WTC11 (cell line): ENCODE measurements around the gene RXRA. TPM values are rescaled to one million over a fixed set of nuclear protein-coding genes. Genes with fewer than 3 reads are reported as not detected.

Experiments used
- ATAC-seq: fragments of 200-7000 bp; cut with Tn5 transposase; 2 replicates; pipeline ENCODE4 v1.10.0; 2021; ENCODE audit warnings: mild to moderate bottlenecking, moderate library complexity
- CTCF ChIA-PET: fragments of 300-600 bp; sonication (Branson Sonifier 250); formaldehyde crosslinking; loops from one replicate; lab custom pipeline; 2021; ENCODE audit warnings: antibody characterized with exemption; lab: Charles Lee
- POLR2A ChIA-PET: fragments of 350-600 bp; sonication (Branson Sonifier 250); formaldehyde crosslinking; loops from one replicate; lab custom pipeline; 2021; ENCODE audit warnings: antibody characterized with exemption; lab: Charles Lee
- DNase-seq: peaks from one replicate; pipeline ENCODE4 v3.0.0; 2021; ENCODE audit warnings: low spot score
- H3K27ac Mint-ChIP-seq: 2 replicates; pipeline ENCODE4 v1.8.0; 2021; ENCODE audit warnings: mixed read lengths
- H3K27me3 Mint-ChIP-seq: 2 replicates; pipeline ENCODE4 v1.8.0; 2021; ENCODE audit warnings: low read depth, mild to moderate bottlenecking, moderate library complexity, mixed read lengths
- H3K36me3 Mint-ChIP-seq: 2 replicates; pipeline ENCODE4 v1.8.0; 2021; ENCODE audit warnings: mixed read lengths
- H3K4me1 Mint-ChIP-seq: 2 replicates; pipeline ENCODE4 v1.8.0; 2022; ENCODE audit warnings: mixed read lengths
- H3K4me3 Mint-ChIP-seq: 2 replicates; pipeline ENCODE4 v1.8.0; 2021; ENCODE audit warnings: mild to moderate bottlenecking, moderate library complexity, mixed read lengths
- H3K9me3 Mint-ChIP-seq: 2 replicates; pipeline ENCODE4 v1.8.0; 2021; ENCODE audit warnings: mixed read lengths
- ATF3 ChIP-seq: sonication (generic); formaldehyde crosslinking; conservative IDR thresholded peaks from 2 replicates; pipeline ENCODE4 v1.8.1; 2022; ENCODE audit warnings: mild to moderate bottlenecking, missing genetic modification reagents
- CBFB ChIP-seq: sonication (generic); formaldehyde crosslinking; IDR thresholded peaks from 2 replicates; pipeline ENCODE4 v1.8.1; 2022; ENCODE audit warnings: mild to moderate bottlenecking, low read depth, missing genetic modification reagents
- ELF4 ChIP-seq: sonication (generic); formaldehyde crosslinking; IDR thresholded peaks from 2 replicates; pipeline ENCODE4 v1.8.1; 2022; ENCODE audit warnings: low read depth, mild to moderate bottlenecking, moderate library complexity, missing genetic modification reagents
- GTF2I ChIP-seq: fragments of 250-450 bp; sonication (Bioruptor Pico); conservative IDR thresholded peaks from 2 replicates; pipeline ENCODE4 v1.4.0; 2021; ENCODE audit warnings: mild to moderate bottlenecking
- HMGA2 ChIP-seq: fragments of 250-450 bp; sonication (Bioruptor Pico); IDR thresholded peaks from 2 replicates; pipeline ENCODE4 v1.4.0; 2021; ENCODE audit warnings: mild to moderate bottlenecking, moderate library complexity
- HMGXB4 ChIP-seq: sonication (generic); formaldehyde crosslinking; IDR thresholded peaks from 2 replicates; pipeline ENCODE4 v1.8.1; 2023; ENCODE audit warnings: mild to moderate bottlenecking, moderate library complexity, missing genetic modification reagents
- NR3C1 ChIP-seq: sonication (generic); formaldehyde crosslinking; conservative IDR thresholded peaks from 2 replicates; pipeline ENCODE4 v1.8.1; 2023; ENCODE audit warnings: low read depth, mild to moderate bottlenecking, missing genetic modification reagents
- PRDM15 ChIP-seq: sonication (generic); formaldehyde crosslinking; IDR thresholded peaks from 2 replicates; pipeline ENCODE4 v1.8.0; 2022; ENCODE audit warnings: missing genetic modification reagents
- PRRX2 ChIP-seq: fragments of 250-450 bp; sonication (Bioruptor Pico); IDR thresholded peaks from 2 replicates; pipeline ENCODE4 v1.8.0; 2021; ENCODE audit warnings: mild to moderate bottlenecking
- USF1 ChIP-seq: sonication (generic); formaldehyde crosslinking; IDR thresholded peaks from 2 replicates; pipeline ENCODE4 v1.8.0; 2022; ENCODE audit warnings: mild to moderate bottlenecking, missing genetic modification reagents
- ZBTB43 ChIP-seq: sonication (generic); formaldehyde crosslinking; IDR thresholded peaks from 2 replicates; pipeline ENCODE4 v1.8.1; 2023; ENCODE audit warnings: mild to moderate bottlenecking, missing genetic modification reagents
- ZNF219 ChIP-seq: sonication (generic); formaldehyde crosslinking; IDR thresholded peaks from 2 replicates; pipeline ENCODE4 v1.8.0; 2023; ENCODE audit warnings: missing genetic modification reagents, mild to moderate bottlenecking, borderline replicate concordance
- ZNF532 ChIP-seq: fragments of 250-450 bp; sonication (Bioruptor Pico); IDR thresholded peaks from 2 replicates; pipeline ENCODE4 v1.9.0; 2021; ENCODE audit warnings: mild to moderate bottlenecking, borderline replicate concordance
- ZNF671 ChIP-seq: fragments of 250-450 bp; sonication (Bioruptor Pico); IDR thresholded peaks from 2 replicates; pipeline ENCODE4 v1.8.0; 2021; ENCODE audit warnings: mild to moderate bottlenecking
- total RNA-seq: library from RNA; stranded (reverse); gene quantifications from 3 replicates; pipeline ENCODE4 v1.2.3, GENCODE V29; 2021

Gene RXRA
- total RNA-seq, 1 experiment from 2014 or later = 27.5 TPM

GRCh38 chr9:134390537-134390936, 64.3 kb downstream of the RXRA start:
- TF ChIP-seq GTF2I (CRISPR knock-in tag) (no peak), ZBTB43 (CRISPR knock-in tag) (no peak), NR3C1 (CRISPR knock-in tag) (no peak), USF1 (CRISPR knock-in tag) (no peak), HMGXB4 (CRISPR knock-in tag) (no peak), HMGA2 (CRISPR knock-in tag) (no peak)
- Mint-ChIP-seq H3K9me3 (peaks cover 7% of the 10 kb centered on the region), H3K27ac (no peak overlapping the region), H3K36me3 (no peaks in the 10 kb centered on the region), H3K27me3 (no peaks in the 10 kb centered on the region), H3K4me3 (no peak overlapping the region), H3K4me1 (no peaks in the 10 kb centered on the region)
- DNase-seq (no peak), ATAC-seq (no peak)
- POLR2A ChIA-PET = no interaction called here
- CTCF ChIA-PET = no interaction called here

GRCh38 chr9:134390947-134391318, 64.7 kb downstream of the RXRA start:
- ATAC-seq = no peak
- Mint-ChIP-seq H3K4me1 (no peaks in the 10 kb centered on the region), H3K36me3 (no peaks in the 10 kb centered on the region), H3K9me3 (peaks cover 7% of the 10 kb centered on the region), H3K27me3 (no peaks in the 10 kb centered on the region), H3K4me3 (no peak overlapping the region), H3K27ac (no peak overlapping the region; the same call in 1 of the 2 replicates)
- ChIA-PET POLR2A (no interaction called here), CTCF (interaction anchor here (1.1 kb wide), 1 partner anchor 220 kb away, joined by 3 read pairs; no protein-coding TSS in a partner anchor)
- DNase-seq = no peak
- no peak for TF ChIP-seq ELF4 (CRISPR knock-in tag)
- TF ChIP-seq ATF3 (CRISPR knock-in tag) = no peak
- TF ChIP-seq ZNF219 (CRISPR knock-in tag) = no peak
- no peak for TF ChIP-seq CBFB
- TF ChIP-seq ZNF532 = no peak
- TF ChIP-seq PRRX2 (CRISPR knock-in tag) = no peak
- TF ChIP-seq ZNF671 (CRISPR knock-in tag) = no peak
- TF ChIP-seq GTF2I (CRISPR knock-in tag) = no peak
- no peak for TF ChIP-seq PRDM15 (CRISPR knock-in tag)
